Astrocyte of the cerebellum (primary cell): ENCODE results near the gene DNASE1L2.

ENCODE experiments used
- DNase-seq: peaks from one replicate; pipeline ENCODE4 v3.0.0-alpha.2; 2011; ENCODE audit warnings: low read depth
- H3K4me3 ChIP-seq: 2 replicates; pipeline ENCODE4 v1.5.1; 2011; ENCODE audit warnings: mild to moderate bottlenecking, low read depth, low read length, moderate library complexity
- in situ Hi-C: cut with HindIII; loops from 2 replicates; pipeline ENCODE4 v1.10.0; 2017; ENCODE audit warnings: low sequenced_read_pairs
- TF ChIP-seq, protein P1 (sequence below): IDR thresholded peaks from 2 replicates; pipeline ENCODE4 v1.5.1; 2012; ENCODE audit warnings: low read length, low read depth, moderate library complexity, mild to moderate bottlenecking; ENCODE audit errors: missing control alignments

The DNASE1L2 gene

DNA sequence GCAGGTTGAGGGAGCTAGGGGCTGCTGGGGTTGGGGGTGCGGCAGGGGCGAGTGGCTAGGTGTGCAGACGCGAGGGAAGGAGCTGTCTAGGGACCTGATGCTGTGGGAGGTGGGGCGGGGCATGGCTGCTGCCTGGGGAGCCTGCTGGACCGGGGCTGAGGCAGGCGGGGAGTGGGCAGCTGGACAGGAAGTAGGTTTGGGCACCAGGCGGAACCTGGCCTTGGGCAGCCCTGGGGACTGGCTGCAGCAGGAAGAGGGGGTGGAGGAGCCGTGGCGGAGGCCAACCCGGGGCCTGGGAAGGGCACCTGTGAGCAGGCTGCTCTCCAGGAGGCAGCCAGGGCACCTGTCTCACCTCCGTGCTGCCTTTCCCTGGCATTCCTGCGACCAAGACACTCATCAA, 5.9 kb upstream of the DNASE1L2 start:
- TF ChIP-seq, protein P1, sequence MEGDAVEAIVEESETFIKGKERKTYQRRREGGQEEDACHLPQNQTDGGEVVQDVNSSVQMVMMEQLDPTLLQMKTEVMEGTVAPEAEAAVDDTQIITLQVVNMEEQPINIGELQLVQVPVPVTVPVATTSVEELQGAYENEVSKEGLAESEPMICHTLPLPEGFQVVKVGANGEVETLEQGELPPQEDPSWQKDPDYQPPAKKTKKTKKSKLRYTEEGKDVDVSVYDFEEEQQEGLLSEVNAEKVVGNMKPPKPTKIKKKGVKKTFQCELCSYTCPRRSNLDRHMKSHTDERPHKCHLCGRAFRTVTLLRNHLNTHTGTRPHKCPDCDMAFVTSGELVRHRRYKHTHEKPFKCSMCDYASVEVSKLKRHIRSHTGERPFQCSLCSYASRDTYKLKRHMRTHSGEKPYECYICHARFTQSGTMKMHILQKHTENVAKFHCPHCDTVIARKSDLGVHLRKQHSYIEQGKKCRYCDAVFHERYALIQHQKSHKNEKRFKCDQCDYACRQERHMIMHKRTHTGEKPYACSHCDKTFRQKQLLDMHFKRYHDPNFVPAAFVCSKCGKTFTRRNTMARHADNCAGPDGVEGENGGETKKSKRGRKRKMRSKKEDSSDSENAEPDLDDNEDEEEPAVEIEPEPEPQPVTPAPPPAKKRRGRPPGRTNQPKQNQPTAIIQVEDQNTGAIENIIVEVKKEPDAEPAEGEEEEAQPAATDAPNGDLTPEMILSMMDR: no peak
- no peak for DNase-seq
- no peak overlapping the region for H3K4me3 ChIP-seq
- in situ Hi-C loops: no loop called here

DNA sequence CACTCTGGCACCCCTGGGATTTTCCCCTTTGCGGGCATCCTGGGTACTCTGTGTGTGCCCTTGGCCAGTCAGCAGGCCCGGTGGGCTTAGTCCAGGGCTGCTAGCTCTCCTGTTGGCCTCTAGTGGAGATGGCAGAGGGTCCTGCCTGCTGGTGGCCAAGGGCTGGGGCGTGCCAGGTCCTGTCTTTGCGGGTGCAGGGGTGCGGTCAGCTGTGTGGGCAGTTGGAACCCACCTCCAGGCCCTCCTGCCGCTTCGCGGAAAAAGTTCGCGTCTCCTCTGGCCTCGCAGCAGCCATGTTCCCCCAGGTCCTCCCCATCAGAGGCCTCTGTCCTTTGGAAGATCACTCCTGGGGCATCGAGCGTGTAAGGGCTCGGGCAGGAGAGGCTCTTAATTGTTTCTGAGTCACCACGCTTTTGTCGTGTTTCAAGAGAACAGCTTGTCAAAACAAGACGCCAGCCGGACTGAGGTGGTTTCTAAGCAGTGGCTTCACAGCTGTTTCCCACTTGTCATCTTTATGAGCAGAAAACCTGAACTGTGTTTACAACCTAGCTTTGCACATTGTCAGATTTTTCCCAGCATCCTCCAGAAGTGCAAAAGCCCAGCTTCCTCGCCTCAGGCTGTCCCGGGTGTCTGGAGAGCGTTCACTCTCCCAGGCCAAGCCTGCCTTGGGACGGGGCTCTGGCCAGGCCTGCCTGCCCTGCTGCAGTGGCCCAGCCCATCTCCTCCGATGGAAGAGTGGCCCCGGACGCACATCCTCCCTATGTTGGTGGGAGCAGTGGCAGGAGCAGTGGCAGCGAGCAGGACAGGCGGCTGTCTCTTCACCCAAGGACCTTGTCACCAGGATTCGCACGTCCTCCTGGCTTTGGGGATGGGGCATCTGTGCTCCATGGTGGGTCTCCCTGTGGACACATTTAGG, 5.0 kb upstream of the DNASE1L2 start:
- in situ Hi-C loops: no loop called here
- TF ChIP-seq, protein P1: no peak
- DNase-seq: no peak
- no peak overlapping the region for H3K4me3 ChIP-seq

DNA sequence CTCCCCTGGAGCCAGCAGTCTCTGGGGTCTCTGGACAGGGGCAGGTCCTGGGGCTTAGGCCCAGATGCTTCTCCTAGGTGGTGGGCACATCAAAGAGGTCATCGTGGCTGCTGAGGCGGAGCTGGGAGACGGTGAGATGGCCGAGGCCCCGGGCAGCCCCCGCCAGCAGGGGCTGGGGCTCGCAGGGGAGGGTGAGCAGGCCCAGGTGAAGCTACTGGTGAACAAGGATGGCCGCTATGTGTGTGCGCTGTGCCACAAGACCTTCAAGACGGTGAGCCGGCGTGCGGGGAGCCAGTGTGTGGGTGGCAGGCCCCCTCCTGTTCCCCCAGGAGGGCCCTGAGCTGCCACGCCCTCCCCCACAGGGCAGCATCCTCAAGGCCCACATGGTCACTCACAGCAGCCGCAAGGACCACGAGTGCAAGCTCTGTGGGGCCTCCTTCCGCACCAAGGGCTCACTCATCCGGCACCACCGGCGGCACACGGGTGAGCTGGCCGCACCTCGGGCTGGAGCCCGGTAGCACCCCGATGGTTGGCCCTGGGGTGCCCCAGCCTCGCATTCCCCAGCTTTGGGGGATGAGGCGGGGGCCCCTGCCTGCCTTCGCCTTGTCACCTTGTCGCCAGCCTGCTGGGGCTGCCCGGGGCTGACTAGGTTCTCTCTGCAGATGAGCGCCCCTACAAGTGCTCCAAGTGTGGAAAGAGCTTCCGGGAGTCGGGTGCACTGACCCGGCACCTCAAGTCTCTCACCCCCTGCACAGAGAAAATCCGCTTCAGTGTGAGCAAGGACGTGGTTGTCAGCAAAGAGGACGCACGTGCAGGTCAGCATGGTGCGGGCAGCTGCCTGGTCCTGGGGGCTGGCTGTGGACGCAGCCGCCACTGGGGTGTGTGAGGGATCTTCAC, 3.9 kb upstream of the DNASE1L2 start:
- TF ChIP-seq, protein P1: no peak
- H3K4me3 ChIP-seq: no peak overlapping the region
- in situ Hi-C loops: no loop called here
- no peak for DNase-seq

DNA sequence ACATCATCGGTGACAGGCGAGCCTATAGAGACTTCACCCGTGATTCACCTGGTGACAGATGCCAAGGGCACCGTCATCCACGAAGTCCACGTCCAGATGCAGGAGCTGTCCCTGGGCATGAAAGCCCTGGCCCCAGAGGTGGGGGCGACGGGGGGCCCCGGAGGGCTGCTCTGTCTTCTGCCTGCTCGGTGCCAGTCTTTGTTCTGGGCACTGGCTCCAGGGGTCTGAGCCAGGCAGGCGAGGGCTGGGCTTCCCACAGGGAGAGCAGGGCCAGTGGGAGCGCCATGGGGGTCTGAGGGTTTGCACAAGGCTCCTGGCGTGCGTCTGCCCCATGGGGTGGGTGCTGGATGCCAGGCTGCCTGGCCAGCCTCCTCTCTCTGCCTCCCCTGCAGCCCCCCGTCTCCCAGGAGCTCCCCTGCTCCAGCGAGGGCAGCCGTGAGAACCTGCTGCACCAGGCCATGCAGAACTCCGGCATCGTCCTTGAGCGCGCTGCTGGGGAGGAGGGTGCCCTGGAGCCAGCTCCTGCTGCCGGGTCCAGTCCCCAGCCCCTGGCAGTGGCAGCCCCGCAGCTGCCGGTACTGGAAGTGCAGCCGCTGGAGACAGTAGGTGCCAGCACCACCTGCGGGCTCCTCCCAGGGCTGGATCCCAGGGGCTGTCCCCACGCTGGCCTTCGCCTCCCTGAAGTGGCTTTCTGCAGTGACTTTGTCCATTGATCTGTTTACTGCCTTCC, 3.0 kb upstream of the DNASE1L2 start:
- H3K4me3 ChIP-seq: no peak overlapping the region
- in situ Hi-C loops: no loop called here
- no peak for DNase-seq
- TF ChIP-seq, protein P1: no peak

DNA sequence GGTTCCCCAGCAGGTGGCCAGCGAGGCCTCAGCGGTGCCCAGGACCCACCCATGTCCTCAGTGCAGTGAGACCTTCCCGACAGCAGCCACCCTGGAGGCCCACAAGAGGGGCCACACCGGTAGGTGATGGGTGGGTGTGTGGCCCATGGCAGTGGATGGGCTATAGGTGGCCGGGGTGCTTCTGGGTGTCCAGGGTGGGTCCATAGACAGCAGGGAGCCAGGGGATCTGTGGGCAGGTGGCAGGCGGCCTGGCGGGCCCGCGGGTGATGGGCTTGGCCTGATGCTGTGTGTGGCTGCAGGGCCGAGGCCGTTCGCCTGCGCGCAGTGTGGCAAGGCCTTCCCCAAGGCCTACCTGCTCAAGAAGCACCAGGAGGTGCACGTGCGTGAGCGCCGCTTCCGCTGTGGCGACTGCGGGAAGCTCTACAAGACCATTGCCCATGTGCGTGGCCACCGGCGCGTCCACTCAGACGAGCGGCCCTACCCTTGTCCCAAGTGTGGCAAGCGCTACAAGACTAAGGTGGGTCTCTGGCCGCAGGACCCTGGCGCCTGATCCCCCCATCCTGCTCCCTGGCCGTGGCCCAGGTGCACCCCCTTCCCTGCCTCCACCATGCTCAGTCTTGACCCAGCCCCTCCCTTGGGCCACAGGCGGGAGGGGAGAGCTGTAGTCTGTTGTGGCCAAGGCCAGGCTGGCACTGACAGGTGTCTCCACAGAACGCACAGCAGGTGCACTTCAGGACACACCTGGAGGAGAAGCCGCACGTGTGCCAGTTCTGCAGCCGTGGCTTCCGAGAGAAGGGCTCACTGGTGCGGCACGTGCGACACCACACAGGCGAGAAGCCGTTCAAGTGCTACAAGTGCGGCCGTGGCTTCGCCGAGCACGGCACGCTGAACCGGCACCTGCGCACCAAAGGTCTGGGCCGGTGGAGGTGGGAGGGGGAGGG, 2.1 kb upstream of the DNASE1L2 start:
- no peak for DNase-seq
- H3K4me3 ChIP-seq: no peak overlapping the region
- TF ChIP-seq, protein P1: no peak
- in situ Hi-C loops: no loop called here
